Thoracic aorta (tissue), 2 donors: ENCODE measurements around the gene PLCB1. TPM values are rescaled to one million over a fixed set of nuclear protein-coding genes. Genes with fewer than 3 reads are reported as not detected.
"Not testable (repeated sequence)": the region's sequence is repeated elsewhere in the genome, so short reads cannot be mapped to it uniquely, and the experiment has no call there.

Source experiments
- ATAC-seq: fragments of 150-250 bp; one replicate; pipeline ENCODE4 v1.8.0; 2017; ENCODE audit warnings: low read depth; ENCODE audit not compliant: insufficient number of reproducible peaks, low FRiP score
- DNase-seq: peaks from one replicate; pipeline ENCODE4 v3.0.0-alpha.2; 2020; ENCODE audit warnings: low spot score
- H3K27ac ChIP-seq, 2 donors: fragments of 200-600 bp; sonication (generic); 1 replicate in 1 of 2; 2 replicates in 1 of 2; pipeline ENCODE4 v1.5.1; 2016; ENCODE audit warnings: mild to moderate bottlenecking in 2 of 2, moderate library complexity in 2 of 2
- H3K27me3 ChIP-seq: fragments of 200-600 bp; sonication (generic); replicated peaks from 2 replicates; pipeline ENCODE4 v1.6.0; 2016; ENCODE audit warnings: mild to moderate bottlenecking; ENCODE audit not compliant: insufficient read depth
- H3K36me3 ChIP-seq: fragments of 200-600 bp; sonication (generic); one replicate; pipeline ENCODE4 v1.5.1; 2016
- H3K4me1 ChIP-seq, 2 donors: fragments of 200-600 bp; sonication (generic); 1 replicate in 1 of 2; 2 replicates in 1 of 2; pipeline versions ENCODE4 v1.5.1 to v1.6.0; 2016; ENCODE audit warnings: low read depth in 2 of 2, mild to moderate bottlenecking in 1 of 2; ENCODE audit not compliant: control insufficient read depth in 1 of 2
- H3K4me3 ChIP-seq: fragments of 200-600 bp; sonication (generic); 2 replicates; pipeline ENCODE4 v1.5.1; 2016; ENCODE audit warnings: mild to moderate bottlenecking
- H3K9me3 ChIP-seq: fragments of 200-600 bp; sonication (generic); 2 replicates; pipeline ENCODE4 v1.5.1; 2016
- CTCF ChIP-seq: fragments of 200-600 bp; sonication (generic); IDR thresholded peaks from one replicate; pipeline ENCODE4 v1.5.1; 2019; ENCODE audit warnings: antibody characterized with exemption
- total RNA-seq, 2 donors: library from RNA; depleted of rRNA; stranded (reverse); fragments of >200 nt; gene quantifications; one replicate each; pipeline versions ENCODE4 v1.1.0 to v1.2.3, GENCODE V29; 2016

The PLCB1 gene
- total RNA-seq, 2 donors from 2014 or later, result 10.8 to 16.3 TPM

- TF ChIP-seq CTCF, result no peak
- no peaks in the 10 kb centered on the region for H3K4me1 ChIP-seq
- peaks cover 3% of the 10 kb centered on the region for H3K9me3 ChIP-seq
- H3K4me3 ChIP-seq, result no peak overlapping the region
- H3K27ac ChIP-seq, result no peak overlapping the region
- DNase-seq (no peak), ATAC-seq (no peak)
- H3K36me3 ChIP-seq, result no peaks in the 10 kb centered on the region
- no peaks in the 10 kb centered on the region for H3K27me3 ChIP-seq
These were observed 329.1 kb downstream of the PLCB1 start for GRCh38 chr20:8461186-8461585.

GRCh38 chr20:8464368-8464767 lies 332.3 kb downstream of the PLCB1 start:
- DNase-seq, result no peak
- no peak for TF ChIP-seq CTCF

GRCh38 chr20:8466781-8467180 lies 334.7 kb downstream of the PLCB1 start:
- not testable (repeated sequence) for H3K4me1 ChIP-seq, ATAC-seq, H3K4me3 ChIP-seq, DNase-seq, H3K9me3 ChIP-seq, H3K27me3 ChIP-seq, H3K27ac ChIP-seq, H3K36me3 ChIP-seq

More at GRCh38 chr20:8464368-8464767, 332.3 kb downstream of the PLCB1 start:
- Histone ChIP-seq H3K27ac (no peak overlapping the region), H3K4me3 (no peak overlapping the region), H3K36me3 (no peaks in the 10 kb centered on the region), H3K9me3 (peaks cover 3% of the 10 kb centered on the region), H3K4me1 (no peaks in the 10 kb centered on the region), H3K27me3 (no peaks in the 10 kb centered on the region)
- ATAC-seq, result no peak

- DNase-seq (no peak), ATAC-seq (no peak)
- Histone ChIP-seq H3K4me3 (no peak overlapping the region), H3K27me3 (no peaks in the 10 kb centered on the region), H3K27ac (no peak overlapping the region), H3K9me3 (no peaks in the 10 kb centered on the region), H3K36me3 (no peaks in the 10 kb centered on the region), H3K4me1 (no peaks in the 10 kb centered on the region)
- TF ChIP-seq CTCF, result no peak
These were observed 338.1 kb downstream of the PLCB1 start for GRCh38 chr20:8470156-8470555.

GRCh38 chr20:8471465-8471864 lies 339.4 kb downstream of the PLCB1 start:
- no peak for ATAC-seq
- no peak for DNase-seq
- TF ChIP-seq CTCF, result no peak
- H3K36me3 ChIP-seq, result no peaks in the 10 kb centered on the region
- H3K27ac ChIP-seq, result no peak overlapping the region
- no peaks in the 10 kb centered on the region for H3K4me1 ChIP-seq
- H3K27me3 ChIP-seq, result no peaks in the 10 kb centered on the region
- H3K9me3 ChIP-seq, result no peaks in the 10 kb centered on the region
- no peak overlapping the region for H3K4me3 ChIP-seq

GRCh38 chr20:8473459-8473858 lies 341.4 kb downstream of the PLCB1 start:
- DNase-seq (no peak), ATAC-seq (no peak)
- Histone ChIP-seq H3K27me3 (no peaks in the 10 kb centered on the region), H3K36me3 (no peaks in the 10 kb centered on the region), H3K9me3 (no peaks in the 10 kb centered on the region), H3K4me1 (no peaks in the 10 kb centered on the region), H3K4me3 (no peak overlapping the region), H3K27ac (no peak overlapping the region)
- TF ChIP-seq CTCF, result no peak
